Left lung (tissue), 10 donors: Measurements from ENCODE around the gene NTM. TPM values are rescaled to one million over a fixed set of nuclear protein-coding genes. Genes with fewer than 3 reads are reported as not detected.

ENCODE experiments used
- ATAC-seq: fragments of 200-7000 bp; cut with Tn5 transposase; one replicate; pipeline ENCODE4 v1.9.1; 2020; ENCODE audit warnings: moderate library complexity
- DNase-seq, 4 donors: peaks; one replicate each; pipeline ENCODE4 v3.0.0-alpha.2; 2013 to 2020
- H3K27ac ChIP-seq, 2 donors: fragments of 200-600 bp; sonication (generic) in 1 of 2; one replicate each; pipeline versions ENCODE4 v1.5.0 to v1.8.0; 2020 to 2021
- H3K27me3 ChIP-seq, 2 donors: fragments of 200-600 bp; sonication (generic) in 1 of 2; one replicate each; pipeline versions ENCODE4 v1.5.0 to v1.8.0; 2020 to 2021
- H3K36me3 ChIP-seq, 2 donors: fragments of 200-600 bp; sonication (generic) in 1 of 2; one replicate each; pipeline versions ENCODE4 v1.5.0 to v1.8.0; 2020 to 2021
- H3K4me1 ChIP-seq, 2 donors: fragments of 200-600 bp; one replicate each; pipeline ENCODE4 v1.8.0; 2021
- H3K4me3 ChIP-seq, 2 donors: fragments of 200-600 bp; sonication (generic) in 1 of 2; one replicate each; pipeline versions ENCODE4 v1.5.0 to v1.8.0; 2020 to 2021; ENCODE audit warnings: mild to moderate bottlenecking in 1 of 2
- H3K9me3 ChIP-seq, 2 donors: fragments of 200-600 bp; sonication (generic) in 1 of 2; one replicate each; pipeline versions ENCODE4 v1.5.0 to v1.8.0; 2020 to 2021
- CTCF ChIP-seq, 2 donors: fragments of 200-600 bp; sonication (generic) in 1 of 2; IDR thresholded peaks; one replicate each; pipeline versions ENCODE4 v1.5.0 to v1.8.0; 2021; ENCODE audit warnings: antibody characterized with exemption in 2 of 2
- intact Hi-C, 2 donors: fragments of 100-400 bp; cut with DNase I; formaldehyde crosslinking; loops; one replicate each; pipeline versions ENCODE4 v1.11.2 to v1.14.2; 2022
- polyA plus RNA-seq, 6 donors: library from polyadenylated mRNA; unstranded; fragments of 120-200 nt; gene quantifications; one replicate each; pipeline ENCODE4 v1.2.1, GENCODE V29; 2013; ENCODE audit not compliant: insufficient read length in 6 of 6
- total RNA-seq, 2 donors: library from RNA; stranded (reverse); fragmentation: NEBNext Ultra II Directional; extraction: Animal tissue kit (Norgen Biotek cat#: 25700); gene quantifications; one replicate each; pipeline ENCODE4 v1.2.1, GENCODE V29; 2021
- donor health status: DM: no; HTN: yes; CAD: no.
- donor health status: DM: no; HTN: no; CAD: no.

NTM gene
- total and polyA plus RNA-seq, 8 donors: 9.5 to 31.0 (median 21.1) TPM

GRCh38 chr11:132373405-132374143 lies 1003.2 kb downstream of the NTM start:
- H3K4me3 ChIP-seq: no peak overlapping the region
- no peak overlapping the region for H3K27ac ChIP-seq
- no peaks in the 10 kb centered on the region for H3K36me3 ChIP-seq
- intact Hi-C loops: no loop called here
- H3K4me1 ChIP-seq: no peaks in the 10 kb centered on the region
- ATAC-seq: no peak
- peaks cover 0 to 2% of the 10 kb centered on the region in 2 donors for H3K9me3 ChIP-seq
- no peak for DNase-seq
- no peaks in the 10 kb centered on the region for H3K27me3 ChIP-seq
- no peak for TF ChIP-seq CTCF (IDR thresholded peaks at IDR 0.05)

DNA sequence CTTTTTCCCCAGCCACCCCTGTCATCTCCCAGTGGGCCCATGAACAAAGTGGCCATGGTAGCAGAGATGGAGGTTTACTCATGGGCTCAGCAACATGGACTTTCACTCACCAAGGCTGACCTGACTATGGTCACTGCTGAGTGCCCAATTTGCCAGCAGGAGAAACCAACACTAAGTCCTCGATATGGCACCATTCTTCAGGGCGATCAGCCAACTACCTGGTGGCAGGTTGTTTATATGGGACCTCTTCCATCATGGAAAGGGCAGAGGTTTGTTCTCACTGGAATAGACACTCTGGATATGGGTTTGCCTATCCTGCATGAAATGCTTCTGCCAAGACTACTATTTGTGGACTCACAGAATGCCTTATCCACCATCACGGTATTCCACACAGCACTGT lies 1009.1 kb downstream of the NTM start:
- ATAC-seq: no peak
- Histone ChIP-seq H3K9me3 (peaks cover 0 to 19% of the 10 kb centered on the region in 2 donors), H3K27me3 (no peaks in the 10 kb centered on the region), H3K4me1 (no peaks in the 10 kb centered on the region), H3K27ac (no peak overlapping the region), H3K4me3 (no peak overlapping the region), H3K36me3 (no peaks in the 10 kb centered on the region)
- DNase-seq: no peak
- intact Hi-C loops: no loop called here
- no peak for TF ChIP-seq CTCF (IDR thresholded peaks at IDR 0.05)
